GM12878 (cell line): ENCODE measurements around the gene REEP6.

Experiments used
- BCL3 ChIP-seq: IDR thresholded peaks from 2 replicates; pipeline ENCODE4 v1.6.1; 2011; ENCODE audit warnings: borderline replicate concordance, low read depth, mild to moderate bottlenecking, moderate library complexity, low read length; ENCODE audit not compliant: insufficient read depth, poor library complexity, severe bottlenecking
- CHD4 ChIP-seq: fragments of 200-600 bp; sonication (generic); IDR thresholded peaks from 2 replicates; pipeline ENCODE4 v1.6.1; 2016; ENCODE audit warnings: mild to moderate bottlenecking
- CTCF ChIP-seq, 3 experiments: IDR thresholded peaks in 2 of 3; conservative IDR thresholded peaks in 1 of 3; 2 replicates each; pipeline ENCODE4 v1.5.1; 2011; ENCODE audit warnings: low read depth in 3 of 3, low read length in 3 of 3, mild to moderate bottlenecking in 3 of 3, control low read depth in 2 of 3, moderate library complexity in 2 of 3, inconsistent platforms in 1 of 3, mixed read lengths in 1 of 3; ENCODE audit not compliant: control insufficient read depth in 2 of 3, insufficient read depth in 1 of 3; ENCODE audit errors: extremely low read depth in 1 of 3
- EGR1 ChIP-seq, 2 experiments: IDR thresholded peaks; 1 replicate in 1 of 2; 2 replicates in 1 of 2; pipeline ENCODE4 v1.6.1; 2011 to 2012; ENCODE audit warnings: low read depth in 2 of 2, low read length in 2 of 2, borderline replicate concordance in 1 of 2, mild to moderate bottlenecking in 1 of 2, moderate library complexity in 1 of 2
- FOXM1 ChIP-seq: IDR thresholded peaks from 2 replicates; pipeline ENCODE4 v1.6.1; 2012; ENCODE audit warnings: low read depth, mild to moderate bottlenecking, inconsistent platforms, low read length, moderate library complexity
- HDAC2 ChIP-seq: fragments of 200-600 bp; sonication (generic); IDR thresholded peaks from 2 replicates; pipeline ENCODE4 v1.6.1; 2017
- POLR2A ChIP-seq: IDR thresholded peaks from 2 replicates; pipeline ENCODE4 v1.6.1; 2011; ENCODE audit warnings: low read depth, mild to moderate bottlenecking, low read length
- REST ChIP-seq: IDR thresholded peaks from 2 replicates; pipeline ENCODE4 v1.6.1; 2012; ENCODE audit warnings: mild to moderate bottlenecking, low read depth, low read length
- USF2 ChIP-seq: IDR thresholded peaks from 2 replicates; pipeline ENCODE4 v1.6.1; 2011; ENCODE audit warnings: low read depth, low read length, improper control_type of control experiment, borderline replicate concordance
- ZNF274 ChIP-seq: IDR thresholded peaks from one replicate; pipeline ENCODE4 v1.8.0; 2011; ENCODE audit not compliant: insufficient read length, insufficient read depth

- TF ChIP-seq CTCF (IDR thresholded peaks at IDR 0.05 in 2 of 3, conservative IDR thresholded peaks at IDR 0.05 in 1 of 3; ENCODE audit: control insufficient read depth in 2 of 3, extremely low read depth in 1 of 3, insufficient read depth in 1 of 3, low read depth in 3 of 3, low read length in 3 of 3) (no peak), HDAC2 (no peak), BCL3 (no peak), POLR2A (peak; percentile 44; the same call in 1 of the 2 replicates), ZNF274 (no peak), USF2 (no peak), EGR1 (IDR thresholded peaks at IDR 0.05; ENCODE audit: borderline replicate concordance in 1 of 2, low read depth in 2 of 2, low read length in 2 of 2) (no peak), FOXM1 (no peak), CHD4 (no peak), REST (no peak)
These were observed 1.3 kb upstream of the REEP6 start for GRCh38 chr19:1489463-1490310.
